Left renal cortex interstitium (tissue), 4 donors: ENCODE data around the gene OR10H1. TPM values are rescaled to one million over a fixed set of nuclear protein-coding genes. Genes with fewer than 3 reads are reported as not detected.
"Not testable (repeated sequence)": the region's sequence is repeated elsewhere in the genome, so short reads cannot be mapped to it uniquely, and the experiment has no call there.

ENCODE experiments used
- DNase-seq, 4 donors: peaks; one replicate each; pipeline ENCODE4 v3.0.0-alpha.2; 2013; ENCODE audit warnings: low read depth in 4 of 4, low spot score in 2 of 4, missing footprints in 1 of 4
- polyA plus RNA-seq, 4 donors: library from polyadenylated mRNA; unstranded; fragments of 120-200 nt; gene quantifications; one replicate each; pipeline ENCODE4 v1.2.1, GENCODE V29; 2013; ENCODE audit not compliant: insufficient read length in 4 of 4

Gene OR10H1
- polyA plus RNA-seq, 4 donors, result 0.04 to 0.11 (median 0.05) TPM; not detected in 1

DNA sequence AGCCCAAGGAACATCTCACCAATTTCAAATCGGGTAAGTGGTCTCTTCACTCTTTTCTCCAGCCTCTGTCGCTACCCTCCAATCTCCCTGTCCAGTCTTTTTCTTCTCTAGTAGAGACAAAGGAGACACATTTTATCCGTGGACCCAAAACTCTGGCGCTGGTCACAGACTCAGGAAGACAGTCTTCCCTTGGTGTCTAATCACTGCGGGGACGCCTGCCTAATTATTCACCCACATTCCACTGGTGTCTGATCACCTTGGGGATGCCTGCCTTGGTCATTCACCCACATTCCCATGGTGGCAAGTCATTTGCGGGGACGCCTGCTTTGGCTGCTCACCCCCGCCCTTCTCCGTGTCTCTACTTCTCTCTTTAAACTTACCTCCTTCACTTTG lies 13.8 kb upstream of the OR10H1 start:
- no peak for DNase-seq

DNA sequence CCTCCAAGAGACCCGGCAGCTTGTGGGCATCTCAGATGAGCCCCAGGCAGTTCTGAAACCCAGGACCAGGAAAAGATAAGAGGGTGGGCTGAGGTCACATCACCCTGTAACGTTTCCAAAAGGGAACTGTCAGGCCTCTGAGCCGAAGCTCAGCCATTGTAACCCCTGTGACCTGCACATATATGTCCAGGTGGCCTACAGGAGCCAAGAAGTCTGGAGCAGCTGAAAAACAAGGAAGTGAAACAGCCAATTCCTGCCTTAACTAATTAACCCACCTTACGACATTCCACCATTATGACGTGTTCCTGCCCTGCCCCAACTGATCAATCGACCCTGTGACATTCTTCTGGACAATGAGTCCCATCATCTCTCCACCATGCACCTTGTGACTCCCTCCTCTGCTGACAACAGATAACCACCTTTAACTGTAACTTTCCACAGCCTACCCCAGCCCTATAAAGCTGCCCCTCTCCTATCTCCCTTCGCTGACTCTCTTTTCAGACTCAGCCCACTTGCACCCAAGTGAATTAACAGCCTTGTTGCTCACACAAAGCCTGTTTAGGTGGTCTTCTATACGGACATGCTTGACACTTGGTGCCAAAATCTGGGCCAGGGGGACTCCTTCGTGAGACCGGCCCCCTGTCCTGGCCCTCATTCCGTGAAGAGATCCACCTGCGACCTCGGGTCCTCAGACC lies 13.3 kb upstream of the OR10H1 start:
- not testable (repeated sequence) for DNase-seq

GRCh38 chr19:15828121-15828610 lies 12.7 kb upstream of the OR10H1 start:
- no peak for DNase-seq

GRCh38 chr19:15825753-15826152 lies 10.3 kb upstream of the OR10H1 start:
- DNase-seq, result no peak

GRCh38 chr19:15820646-15821045 lies 5.2 kb upstream of the OR10H1 start:
- DNase-seq, result no peak

- no peak for DNase-seq
These were observed 1.5 kb downstream of the OR10H1 start for GRCh38 chr19:15813916-15814315.

GRCh38 chr19:15812060-15812722 lies 3.3 kb downstream of the OR10H1 start:
- no peak for DNase-seq

DNA sequence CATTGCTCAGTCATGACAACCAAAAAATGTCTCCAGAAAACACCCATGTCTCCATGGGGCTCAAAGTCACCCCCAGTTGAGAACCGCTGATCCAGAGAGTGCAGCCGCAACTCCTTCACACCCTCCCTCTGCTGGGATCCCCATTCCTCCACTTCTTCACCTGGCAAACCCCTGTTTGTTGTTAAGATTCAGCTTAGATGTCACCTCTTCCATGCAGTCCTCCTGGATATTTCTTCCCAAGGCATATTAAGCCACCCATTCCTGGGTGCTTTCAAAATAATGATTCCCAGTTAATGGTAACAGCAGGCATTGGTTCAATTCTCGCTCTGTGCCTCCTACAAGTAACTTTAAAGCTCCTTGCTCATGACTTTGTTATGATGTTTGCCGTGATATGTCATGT lies 4.0 kb downstream of the OR10H1 start:
- DNase-seq, result no peak

DNA sequence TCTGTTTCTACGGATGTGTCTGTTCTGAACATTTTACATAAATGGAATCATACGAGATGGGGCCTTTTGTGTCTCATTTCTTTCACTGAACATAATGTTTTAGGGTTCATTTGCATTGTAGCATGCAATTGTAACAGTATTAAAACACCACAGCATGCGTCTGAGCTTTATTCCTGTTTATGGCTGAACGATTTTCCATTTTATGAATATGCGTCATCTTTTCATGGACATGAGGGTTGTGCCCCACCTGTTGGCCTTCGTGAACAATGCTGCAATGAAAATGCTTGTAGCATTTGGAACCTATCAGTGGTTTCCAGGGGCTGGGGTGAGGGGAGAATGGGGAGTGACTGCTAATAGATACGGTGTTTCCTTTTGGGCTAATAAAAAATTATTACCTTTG lies 5.1 kb downstream of the OR10H1 start:
- DNase-seq, result no peak

- not testable (repeated sequence) for DNase-seq
These were observed 21.2 kb downstream of the OR10H1 start for GRCh38 chr19:15794279-15794678.

DNA sequence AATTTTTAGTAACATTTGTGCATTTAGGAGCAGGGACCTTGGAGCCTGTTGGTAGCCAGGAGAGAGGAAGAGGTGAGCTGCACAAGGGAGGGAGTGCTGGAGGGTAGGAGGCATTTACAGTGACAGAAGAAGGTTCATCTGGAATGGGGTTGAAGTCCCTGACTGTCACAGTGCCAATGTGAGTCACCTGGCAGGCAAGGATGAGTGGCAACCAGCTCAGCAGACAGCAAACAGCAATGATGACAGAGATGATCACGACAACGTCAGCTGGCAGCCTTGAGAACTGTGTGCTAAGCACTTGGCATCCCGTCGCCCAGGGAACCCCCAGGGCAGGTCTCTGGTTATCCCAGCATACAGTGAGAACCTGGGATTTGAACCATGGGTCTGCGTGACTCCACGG lies 25.4 kb downstream of the OR10H1 start:
- no peak for DNase-seq

DNA sequence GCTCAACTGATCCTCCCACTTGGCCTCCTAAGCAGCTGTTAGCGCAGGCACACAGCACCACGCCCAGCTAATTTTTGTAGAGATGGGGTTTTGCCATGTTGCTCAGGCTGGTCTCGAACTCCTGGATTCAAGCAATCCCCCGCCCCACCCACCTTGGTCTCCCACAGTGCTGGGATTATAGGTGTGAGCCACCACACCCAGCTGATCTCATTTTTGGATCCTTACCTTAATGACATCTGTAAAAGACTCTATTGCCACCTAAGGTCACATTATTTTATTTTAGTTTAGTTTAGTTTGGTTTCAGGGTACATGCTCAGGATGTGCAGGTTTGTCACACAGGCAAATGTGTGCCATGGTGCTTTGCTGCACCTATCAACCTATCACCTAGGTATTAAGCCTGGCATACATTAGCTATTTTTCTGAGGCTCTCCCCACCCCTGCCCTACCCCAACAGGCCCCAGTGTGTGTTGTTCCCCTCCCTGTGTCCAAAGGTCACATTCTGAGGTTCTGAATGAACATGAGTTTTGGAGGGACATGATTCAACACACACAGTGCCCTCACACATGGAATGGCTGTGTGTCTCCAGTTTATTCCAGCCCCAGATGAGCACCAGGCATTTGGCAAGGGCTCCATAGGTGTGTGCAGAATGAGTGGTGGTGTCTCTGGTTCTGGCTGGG lies 26.7 kb downstream of the OR10H1 start:
- DNase-seq, result no peak

DNA sequence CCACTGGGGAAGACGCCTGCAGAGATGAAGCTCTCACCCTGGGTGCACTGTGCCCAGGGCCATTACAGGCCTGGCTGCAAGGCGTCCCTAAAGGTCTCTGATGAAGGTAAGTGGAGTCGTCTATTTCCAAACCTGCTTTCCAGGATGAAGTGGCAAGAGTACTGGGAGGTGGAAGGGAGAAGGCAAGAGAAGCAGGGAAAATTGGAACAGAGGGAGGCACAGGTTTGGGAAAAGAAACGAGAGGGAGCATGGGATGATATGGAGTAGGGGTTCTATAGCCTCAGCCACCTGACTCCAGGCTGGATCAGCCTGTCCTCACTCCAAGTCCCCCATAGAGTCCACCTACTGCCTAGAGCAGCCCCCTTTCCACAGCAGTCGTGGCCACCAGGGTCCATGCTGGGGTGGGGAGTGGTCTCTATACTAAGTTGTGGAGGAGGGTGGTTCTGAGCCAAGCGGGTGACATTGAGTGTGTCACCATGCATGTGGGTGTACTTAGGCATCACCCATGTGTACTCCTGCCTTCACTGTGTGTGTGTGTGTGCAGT lies 27.8 kb downstream of the OR10H1 start, which contains the start of gene OR10H5:
TSS of gene OR10H5 (plus strand) at position 51 of the 545 bp plus-strand sequence. CDS start 6,388 bp downstream, outside the sequence.
- no peak for DNase-seq

- DNase-seq, result not testable (repeated sequence)
These were observed 32.6 kb downstream of the OR10H1 start for GRCh38 chr19:15782896-15783295.

DNA sequence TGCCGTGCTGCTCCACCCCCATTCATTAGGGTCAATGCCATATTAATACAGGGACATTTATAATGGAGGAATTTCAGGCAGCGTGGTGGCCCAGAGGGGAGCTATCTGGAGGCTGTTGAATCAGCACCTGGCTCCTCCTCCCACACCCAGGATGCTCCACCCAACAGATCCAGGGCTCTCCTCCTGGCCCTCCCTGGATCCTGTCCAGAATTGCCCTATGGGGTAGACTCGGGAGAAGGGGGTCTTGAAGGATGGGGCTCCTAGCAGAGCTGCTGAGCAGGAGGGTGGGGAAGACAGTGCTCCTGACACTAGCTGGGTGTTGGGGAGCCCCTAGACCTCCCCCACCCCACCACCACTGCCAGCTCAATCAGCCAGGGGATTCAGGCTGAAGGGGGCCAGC lies 33.3 kb downstream of the OR10H1 start:
- DNase-seq, result no peak

- no peak for DNase-seq
These were observed 33.8 kb downstream of the OR10H1 start for GRCh38 chr19:15781661-15782060.

DNA sequence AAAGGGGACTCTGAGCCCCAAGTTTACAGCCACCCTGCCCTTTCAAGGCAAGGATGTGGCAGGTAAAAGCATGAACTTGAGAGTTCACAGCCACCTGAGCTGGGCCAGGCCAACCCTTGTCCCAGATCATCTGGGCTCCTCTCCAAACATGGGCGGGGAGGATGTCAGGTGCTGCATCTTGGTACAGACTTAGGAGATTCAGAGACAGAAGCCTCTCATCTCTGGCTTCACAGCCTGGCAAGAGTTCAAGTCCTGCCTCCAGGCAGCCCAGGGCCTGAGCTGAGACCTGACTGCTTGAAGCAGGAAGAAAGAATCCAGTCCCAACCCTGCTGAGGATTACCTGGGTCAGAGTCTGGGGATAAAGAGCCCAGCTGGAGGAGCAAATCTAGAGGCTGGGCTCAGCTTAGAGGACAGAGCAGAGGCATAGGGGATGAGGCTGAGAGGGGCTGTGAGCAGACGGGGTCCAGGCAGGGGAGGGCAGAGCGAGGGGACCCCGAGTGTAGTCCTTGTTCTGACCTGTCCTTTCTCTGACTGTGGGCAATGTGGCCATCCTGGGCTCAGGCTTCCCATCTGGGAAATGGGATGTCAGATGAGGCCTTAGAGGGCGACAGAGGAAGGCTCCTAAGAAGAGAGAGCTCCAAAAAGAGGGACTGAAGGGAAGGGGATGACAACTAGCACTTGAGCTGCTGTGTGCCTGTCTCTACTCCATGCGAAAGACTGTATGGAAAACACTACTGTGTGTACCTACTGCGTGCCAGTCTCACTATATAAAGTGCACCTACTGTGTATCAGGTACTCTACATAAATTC lies 34.6 kb downstream of the OR10H1 start:
- DNase-seq, result no peak

- DNase-seq, result no peak
These were observed 35.5 kb downstream of the OR10H1 start for GRCh38 chr19:15779756-15780476.
